Activated CD4-positive, CD25-positive, alpha-beta regulatory T cell (primary cell): ENCODE measurements around the gene PGM5.

ENCODE experiments used
- DNase-seq, 4 experiments: peaks; one replicate each; lab custom pipeline; 2025; lab: John Stamatoyannopoulos, UW

PGM5 gene

GRCh38 chr9:68437785-68438184 is 81.4 kb downstream of the PGM5 start:
- DNase-seq: no peak

GRCh38 chr9:68443624-68444023 is 87.2 kb downstream of the PGM5 start:
- no peak for DNase-seq

GRCh38 chr9:68446836-68447235 is 90.4 kb downstream of the PGM5 start:
- no peak for DNase-seq

- DNase-seq: no peak
Observed at GRCh38 chr9:68447611-68448010, 91.2 kb downstream of the PGM5 start.

GRCh38 chr9:68454579-68455334 is 98.3 kb downstream of the PGM5 start:
- DNase-seq: no peak

- no peak for DNase-seq
Observed at GRCh38 chr9:68455451-68455850, 99.0 kb downstream of the PGM5 start.

GRCh38 chr9:68457803-68458202 is 101.4 kb downstream of the PGM5 start:
- DNase-seq: no peak

GRCh38 chr9:68458918-68459317 is 102.5 kb downstream of the PGM5 start:
- no peak for DNase-seq

- no peak for DNase-seq
Observed at GRCh38 chr9:68462105-68462775, 105.8 kb downstream of the PGM5 start.

GRCh38 chr9:68470067-68470466 is 113.7 kb downstream of the PGM5 start:
- no peak for DNase-seq

- no peak for DNase-seq
Observed at GRCh38 chr9:68470634-68471033, 114.2 kb downstream of the PGM5 start.

GRCh38 chr9:68472119-68472518 is 115.7 kb downstream of the PGM5 start:
- no peak for DNase-seq

GRCh38 chr9:68473790-68474189 is 117.4 kb downstream of the PGM5 start:
- DNase-seq: no peak

- DNase-seq: no peak
Observed at GRCh38 chr9:68476422-68476821, 120.0 kb downstream of the PGM5 start.

GRCh38 chr9:68476847-68477246 is 120.4 kb downstream of the PGM5 start:
- no peak for DNase-seq

- DNase-seq: no peak
Observed at GRCh38 chr9:68480807-68481206, 124.4 kb downstream of the PGM5 start.

- no peak for DNase-seq
Observed at GRCh38 chr9:68482548-68482947, 126.1 kb downstream of the PGM5 start.

- no peak for DNase-seq
Observed at GRCh38 chr9:68488126-68488525, 131.7 kb downstream of the PGM5 start.

- no peak for DNase-seq
Observed at GRCh38 chr9:68489646-68490045, 133.2 kb downstream of the PGM5 start.

- DNase-seq: no peak
Observed at GRCh38 chr9:68492806-68493205, 136.4 kb downstream of the PGM5 start.

- DNase-seq: no peak
Observed at GRCh38 chr9:68493541-68493940, 137.1 kb downstream of the PGM5 start.

- DNase-seq: no peak
Observed at GRCh38 chr9:68493958-68494577, 137.7 kb downstream of the PGM5 start.

- no peak for DNase-seq
Observed at GRCh38 chr9:68495247-68495646, 138.8 kb downstream of the PGM5 start.
